HepG2 (cell line): ENCODE results near the gene TTC28. TPM values are rescaled to one million over a fixed set of nuclear protein-coding genes. Genes with fewer than 3 reads are reported as not detected.
A peak's percentile ranks its signal among the peaks of the same experiment; 100 is the strongest.

Experiments
- ATM ChIP-seq: fragments of 450-650 bp; IDR thresholded peaks from 2 replicates; pipeline ENCODE4 v1.7.1; 2017; ENCODE audit warnings: mild to moderate bottlenecking, borderline replicate concordance
- CREM ChIP-seq, 2 experiments: sonication (generic) in 1 of 2; formaldehyde crosslinking in 1 of 2; IDR thresholded peaks; 2 replicates each; pipeline versions ENCODE4 v1.4.0 to v1.6.1; 2016 to 2020; ENCODE audit warnings: antibody characterized with exemption in 1 of 2, mild to moderate bottlenecking in 1 of 2, missing genetic modification reagents in 1 of 2
- HNF1B ChIP-seq: sonication (generic); formaldehyde crosslinking; IDR thresholded peaks from 2 replicates; pipeline ENCODE4 v1.5.1; 2020; ENCODE audit warnings: mild to moderate bottlenecking, moderate library complexity, missing genetic modification reagents
- JDP2 ChIP-seq: sonication (generic); formaldehyde crosslinking; IDR thresholded peaks from 2 replicates; pipeline ENCODE4 v1.8.1; 2022; ENCODE audit warnings: missing genetic modification reagents, borderline replicate concordance
- KAT8 ChIP-seq: IDR thresholded peaks from 2 replicates; pipeline ENCODE4 v1.6.1; 2016; ENCODE audit warnings: missing genetic modification reagents, missing compliant biosample characterization
- KLF9 ChIP-seq: IDR thresholded peaks from 2 replicates; pipeline ENCODE4 v1.6.1; 2016; ENCODE audit warnings: low read depth
- MAFK ChIP-seq, 2 experiments: IDR thresholded peaks in 1 of 2; conservative IDR thresholded peaks in 1 of 2; 2 replicates each; pipeline ENCODE4 v1.6.1; 2011; ENCODE audit warnings: improper control_type of control experiment in 2 of 2, low read length in 2 of 2
- NR2F2 ChIP-seq: IDR thresholded peaks from 2 replicates; pipeline ENCODE4 v1.6.1; 2012; ENCODE audit warnings: low read depth, inconsistent platforms, borderline replicate concordance
- PAF1 ChIP-seq: IDR thresholded peaks from 2 replicates; pipeline ENCODE4 v1.6.1; 2016; ENCODE audit warnings: missing genetic modification reagents, missing compliant biosample characterization
- PHF21A ChIP-seq: sonication (generic); formaldehyde crosslinking; IDR thresholded peaks from 2 replicates; pipeline ENCODE4 v1.5.0; 2020; ENCODE audit warnings: mild to moderate bottlenecking, missing genetic modification reagents
- SP4 ChIP-seq: sonication (generic); formaldehyde crosslinking; IDR thresholded peaks from 2 replicates; pipeline ENCODE4 v1.8.1; 2023; ENCODE audit warnings: mild to moderate bottlenecking, missing genetic modification reagents
- TBP ChIP-seq: sonication (generic); formaldehyde crosslinking; IDR thresholded peaks from 2 replicates; pipeline ENCODE4 v1.5.0; 2020; ENCODE audit warnings: missing genetic modification reagents
- TGIF2 ChIP-seq: IDR thresholded peaks from 2 replicates; pipeline ENCODE4 v1.6.1; 2016; ENCODE audit warnings: control low read depth, missing compliant biosample characterization
- ZBTB38 ChIP-seq: sonication (generic); formaldehyde crosslinking; IDR thresholded peaks from 2 replicates; pipeline ENCODE4 v1.5.1; 2020; ENCODE audit warnings: mild to moderate bottlenecking, missing genetic modification reagents
- ZKSCAN1 ChIP-seq: fragments of 150-350 bp; IDR thresholded peaks from 2 replicates; pipeline ENCODE4 v1.6.1; 2014; ENCODE audit warnings: low read length
- ZNF18 ChIP-seq: sonication (generic); formaldehyde crosslinking; IDR thresholded peaks from 2 replicates; pipeline ENCODE4 v1.8.0; 2022; ENCODE audit warnings: mild to moderate bottlenecking, missing genetic modification reagents; ENCODE audit not compliant: insufficient replicate concordance
- ZNF20 ChIP-seq: sonication (generic); formaldehyde crosslinking; IDR thresholded peaks from 2 replicates; pipeline ENCODE4 v1.4.0; 2020; ENCODE audit warnings: mild to moderate bottlenecking, moderate library complexity, missing genetic modification reagents
- ZNF260 ChIP-seq: sonication (generic); formaldehyde crosslinking; IDR thresholded peaks from 2 replicates; pipeline ENCODE4 v1.4.0; 2020; ENCODE audit warnings: missing genetic modification reagents, low read depth, mild to moderate bottlenecking, borderline replicate concordance
- ZNF530 ChIP-seq: sonication (generic); formaldehyde crosslinking; IDR thresholded peaks from 2 replicates; pipeline ENCODE4 v1.5.0; 2020; ENCODE audit warnings: low read depth, mild to moderate bottlenecking, missing genetic modification reagents
- ZNF567 ChIP-seq: sonication (generic); formaldehyde crosslinking; IDR thresholded peaks from 2 replicates; pipeline ENCODE4 v1.8.1; 2023; ENCODE audit warnings: mild to moderate bottlenecking, missing genetic modification reagents, borderline replicate concordance
- ZNF569 ChIP-seq: sonication (generic); formaldehyde crosslinking; IDR thresholded peaks from 2 replicates; pipeline ENCODE4 v1.5.0; 2020; ENCODE audit warnings: mild to moderate bottlenecking, missing genetic modification reagents, moderate library complexity, borderline replicate concordance
- ZNF615 ChIP-seq: sonication (generic); formaldehyde crosslinking; IDR thresholded peaks from 2 replicates; pipeline ENCODE4 v1.5.0; 2020; ENCODE audit warnings: mild to moderate bottlenecking, missing genetic modification reagents, borderline replicate concordance
- ZNF674 ChIP-seq: sonication (generic); formaldehyde crosslinking; IDR thresholded peaks from 2 replicates; pipeline ENCODE4 v1.5.0; 2020; ENCODE audit warnings: low read depth, mild to moderate bottlenecking, missing genetic modification reagents
- ZNF766 ChIP-seq: sonication (generic); formaldehyde crosslinking; IDR thresholded peaks from 2 replicates; pipeline ENCODE4 v1.5.0; 2020; ENCODE audit warnings: missing genetic modification reagents, borderline replicate concordance
- polyA plus RNA-seq, 8 experiments: library from polyadenylated mRNA; depleted of rRNA in 3 of 8; stranded (reverse) in 7 of 8; unstranded in 1 of 8; fragments of >200 nt; fragmentation: Illumina TruSeq in 4 of 8; extraction: Trizol in 4 of 8; gene quantifications; 2 replicates each; pipeline versions ENCODE4 v1.2.1 to v1.2.3, GENCODE V29; 2011 to 2016; ENCODE audit warnings: low read depth in 4 of 8, missing spikeins in 1 of 8, mixed read lengths in 1 of 8; ENCODE audit not compliant: insufficient read depth in 1 of 8
- total RNA-seq, 5 experiments: library from RNA; depleted of rRNA; stranded (reverse); fragments of >200 nt; fragmentation: Illumina TruSeq; extraction: Trizol; gene quantifications; 2 replicates each; pipeline ENCODE4 v1.2.3, GENCODE V29; 2016; ENCODE audit warnings: low read depth in 1 of 5
- TF ChIP-seq, protein P1 (sequence below): IDR thresholded peaks from 2 replicates; pipeline ENCODE4 v1.6.1; 2012; ENCODE audit warnings: inconsistent platforms
- TF ChIP-seq, protein P2 (sequence below): sonication (generic); formaldehyde crosslinking; IDR thresholded peaks from 2 replicates; pipeline ENCODE4 v1.4.0; 2020; ENCODE audit warnings: missing genetic modification reagents

TTC28 gene
- total and polyA plus RNA-seq, 2 of the 13 experiments (the other 11 are each of a cell fraction or from before 2014, with no cell fraction given), result 4.2 to 13.1 TPM

DNA sequence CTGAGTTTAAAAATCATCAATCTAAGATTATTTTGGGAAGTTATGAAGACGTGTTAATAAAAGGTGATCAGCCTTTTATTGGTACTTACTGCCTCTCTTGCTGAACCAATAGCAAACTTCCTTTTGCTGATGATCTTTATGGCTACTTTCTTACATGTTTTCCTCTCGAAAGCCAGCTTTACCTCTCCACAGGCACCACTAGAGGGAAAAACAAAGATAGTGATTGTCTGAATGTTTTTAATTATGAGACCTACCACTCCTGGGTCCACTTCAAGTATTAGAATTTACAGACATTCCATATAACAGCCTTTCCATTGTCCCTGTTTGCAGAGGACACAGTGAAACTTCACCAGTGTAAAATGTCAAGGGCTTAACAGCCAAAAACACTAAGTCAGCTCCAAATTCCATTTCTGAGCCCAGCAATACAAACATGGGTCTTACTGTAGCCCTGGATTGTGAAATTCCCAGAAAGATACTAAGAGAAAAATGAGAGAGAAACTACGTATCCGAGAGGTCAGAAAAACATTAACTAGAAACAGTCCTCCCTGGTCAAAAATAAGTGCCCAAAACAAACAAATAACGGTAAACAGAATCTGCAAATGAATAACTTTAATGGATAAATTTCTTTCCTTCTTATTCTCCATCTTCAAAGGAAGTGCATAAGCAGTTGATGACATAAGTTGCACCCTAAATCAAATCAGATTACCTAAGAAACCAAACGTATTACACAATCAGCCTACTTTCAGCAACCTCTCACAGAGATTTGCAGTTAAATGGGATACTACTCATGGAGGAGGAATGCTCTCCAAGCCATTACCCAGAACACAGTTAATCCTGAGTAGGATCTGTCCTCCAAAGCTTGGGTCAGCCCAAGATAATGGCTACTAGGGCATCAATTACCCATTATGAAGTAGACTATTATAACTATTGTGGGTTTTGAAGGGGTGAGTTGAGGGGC, 32.5 kb upstream of the TTC28 start (continued):
- no peak for TF ChIP-seq ZNF615 (CRISPR knock-in tag)
- TF ChIP-seq ATM, result no peak
- no peak; the same call in 1 of the 2 replicates for TF ChIP-seq TGIF2 (CRISPR knock-in tag)
- no peak for TF ChIP-seq JDP2 (CRISPR knock-in tag)
- no peak for TF ChIP-seq ZBTB38 (CRISPR knock-in tag)
- no peak for TF ChIP-seq ZKSCAN1
- TF ChIP-seq ZNF260 (CRISPR knock-in tag), result no peak
- TF ChIP-seq PHF21A, result peak; percentile 84
- TF ChIP-seq KAT8, result peak; percentile 31; the same call in 1 of the 2 replicates
- TF ChIP-seq, protein P1, sequence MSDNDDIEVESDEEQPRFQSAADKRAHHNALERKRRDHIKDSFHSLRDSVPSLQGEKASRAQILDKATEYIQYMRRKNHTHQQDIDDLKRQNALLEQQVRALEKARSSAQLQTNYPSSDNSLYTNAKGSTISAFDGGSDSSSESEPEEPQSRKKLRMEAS, result no peak
- TF ChIP-seq MAFK (conservative IDR thresholded peaks at IDR 0.05 in 1 of 2, IDR thresholded peaks at IDR 0.05 in 1 of 2; ENCODE audit: low read length in 2 of 2), result peak; percentile 40 to 41; a peak in 3 of 4 replicates
- no peak for TF ChIP-seq ZNF530
- TF ChIP-seq PAF1 (CRISPR knock-in tag), result no peak
- no peak for TF ChIP-seq ZNF567 (CRISPR knock-in tag)
- TF ChIP-seq HNF1B (CRISPR knock-in tag), result no peak
- no peak for TF ChIP-seq KLF9 (CRISPR knock-in tag)
- no peak for TF ChIP-seq SP4
- TF ChIP-seq ZNF569 (CRISPR knock-in tag), result no peak
- no peak for TF ChIP-seq TBP (CRISPR knock-in tag)
- no peak for TF ChIP-seq ZNF18
- TF ChIP-seq, protein P2, sequence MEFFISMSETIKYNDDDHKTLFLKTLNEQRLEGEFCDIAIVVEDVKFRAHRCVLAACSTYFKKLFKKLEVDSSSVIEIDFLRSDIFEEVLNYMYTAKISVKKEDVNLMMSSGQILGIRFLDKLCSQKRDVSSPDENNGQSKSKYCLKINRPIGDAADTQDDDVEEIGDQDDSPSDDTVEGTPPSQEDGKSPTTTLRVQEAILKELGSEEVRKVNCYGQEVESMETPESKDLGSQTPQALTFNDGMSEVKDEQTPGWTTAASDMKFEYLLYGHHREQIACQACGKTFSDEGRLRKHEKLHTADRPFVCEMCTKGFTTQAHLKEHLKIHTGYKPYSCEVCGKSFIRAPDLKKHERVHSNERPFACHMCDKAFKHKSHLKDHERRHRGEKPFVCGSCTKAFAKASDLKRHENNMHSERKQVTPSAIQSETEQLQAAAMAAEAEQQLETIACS (CRISPR knock-in tag), result no peak
- TF ChIP-seq ZNF20 (CRISPR knock-in tag), result 0 out of 2 replicates have a peak, but pooled peaks have one; percentile 44
- TF ChIP-seq ZNF766, result no peak
- TF ChIP-seq NR2F2, result peak; percentile 38; the same call in 1 of the 2 replicates
- TF ChIP-seq CREM (IDR thresholded peaks at IDR 0.05), result peak; percentile 65
- no peak for TF ChIP-seq CREM (CRISPR knock-in tag; IDR thresholded peaks at IDR 0.05)
- no peak for TF ChIP-seq ZNF674 (CRISPR knock-in tag)
